HepG2 (cell line): ENCODE measurements around the gene SCUBE1. TPM values are rescaled to one million over a fixed set of nuclear protein-coding genes. Genes with fewer than 3 reads are reported as not detected.
A peak's percentile ranks its signal among the peaks of the same experiment; 100 is the strongest.

ENCODE experiments used
- CHD4 ChIP-seq: fragments of 200-600 bp; sonication (generic); IDR thresholded peaks from 2 replicates; pipeline ENCODE4 v1.7.0; 2017; ENCODE audit warnings: mild to moderate bottlenecking, low read length, borderline replicate concordance
- ZBED4 ChIP-seq: sonication (generic); formaldehyde crosslinking; IDR thresholded peaks from 2 replicates; pipeline ENCODE4 v1.4.0; 2020; ENCODE audit warnings: missing genetic modification reagents, borderline replicate concordance
- ZNF318 ChIP-seq: sonication (generic); formaldehyde crosslinking; IDR thresholded peaks from 2 replicates; pipeline ENCODE4 v1.4.0; 2020; ENCODE audit warnings: mild to moderate bottlenecking, missing genetic modification reagents
- ZSCAN29 ChIP-seq: sonication (generic); formaldehyde crosslinking; conservative IDR thresholded peaks from 2 replicates; pipeline ENCODE4 v1.4.0; 2020; ENCODE audit warnings: mild to moderate bottlenecking, missing genetic modification reagents
- ZZZ3 ChIP-seq: sonication (generic); formaldehyde crosslinking; IDR thresholded peaks from 2 replicates; pipeline ENCODE4 v1.4.0; 2020; ENCODE audit warnings: missing genetic modification reagents, mild to moderate bottlenecking, borderline replicate concordance
- polyA plus RNA-seq, 8 experiments: library from polyadenylated mRNA; depleted of rRNA in 3 of 8; stranded (reverse) in 7 of 8; unstranded in 1 of 8; fragments of >200 nt; fragmentation: Illumina TruSeq in 4 of 8; extraction: Trizol in 4 of 8; gene quantifications; 2 replicates each; pipeline versions ENCODE4 v1.2.1 to v1.2.3, GENCODE V29; 2011 to 2016; ENCODE audit warnings: low read depth in 4 of 8, missing spikeins in 1 of 8, mixed read lengths in 1 of 8; ENCODE audit not compliant: insufficient read depth in 1 of 8
- total RNA-seq, 5 experiments: library from RNA; depleted of rRNA; stranded (reverse); fragments of >200 nt; fragmentation: Illumina TruSeq; extraction: Trizol; gene quantifications; 2 replicates each; pipeline ENCODE4 v1.2.3, GENCODE V29; 2016; ENCODE audit warnings: low read depth in 1 of 5

The SCUBE1 gene
- total and polyA plus RNA-seq, 2 of the 13 experiments (the other 11 are each of a cell fraction or from before 2014, with no cell fraction given) = under 0.01 to 0.05 TPM

GRCh38 chr22:43187171-43188099 lies 155.7 kb downstream of the SCUBE1 start (continued):
- peak; percentile 22; the same call in 1 of the 2 replicates for TF ChIP-seq ZZZ3 (CRISPR knock-in tag)
- no peak for TF ChIP-seq ZSCAN29 (CRISPR knock-in tag)
- TF ChIP-seq ZNF318 = no peak
- TF ChIP-seq ZBED4 (CRISPR knock-in tag) = peak; percentile 89
- TF ChIP-seq CHD4 = no peak
